ENCODE measurements around the gene TBC1D23.
"Not testable (repeated sequence)": the region's sequence is repeated elsewhere in the genome, so short reads cannot be mapped to it uniquely, and the experiment has no call there.

The TBC1D23 gene

DNA sequence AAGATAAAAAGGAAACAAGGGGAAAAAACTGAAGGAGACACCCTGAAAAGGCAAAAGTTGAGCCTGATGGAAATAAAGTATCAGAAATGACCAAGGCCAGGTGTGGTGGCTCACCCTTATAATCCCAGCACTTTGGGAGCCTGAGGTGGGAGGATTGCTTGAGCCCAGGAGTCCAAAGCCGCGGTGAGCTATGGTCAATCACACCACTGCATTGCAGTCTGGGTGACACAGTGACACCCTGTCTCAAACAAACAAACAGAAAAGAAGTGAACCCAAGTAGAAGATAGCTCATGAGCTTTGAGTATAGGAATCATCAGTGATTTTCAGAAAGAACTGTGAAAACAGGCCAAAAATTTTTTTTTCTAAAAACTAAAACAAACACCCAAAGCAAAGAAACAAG, 26.4 kb upstream of the TBC1D23 start:
- DNase-seq (ENCODE audit: low read depth) = no peak
- H3K4me3 ChIP-seq (ENCODE audit: control insufficient read depth, low read depth, low read length) = no peak overlapping the region

DNA sequence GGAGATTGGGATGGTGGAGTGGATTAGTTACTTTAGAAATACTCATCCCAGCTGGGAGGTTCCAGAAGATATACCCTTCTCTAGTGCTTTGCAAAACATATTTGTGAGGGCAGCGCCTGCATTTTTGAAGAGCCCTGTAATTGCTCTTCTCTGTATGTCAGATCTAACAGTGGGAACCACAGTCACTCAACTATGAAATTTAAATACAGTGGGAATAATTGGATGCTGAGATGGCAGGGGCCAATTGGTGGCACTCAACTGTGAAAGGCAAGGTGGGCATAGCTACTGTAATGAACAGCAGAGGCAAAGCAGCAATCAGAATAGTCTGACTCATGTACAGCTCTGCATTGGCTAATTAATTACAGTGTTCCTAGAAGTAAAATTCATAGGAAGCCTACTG, 22.2 kb upstream of the TBC1D23 start:
- H3K4me3 ChIP-seq (ENCODE audit: control insufficient read depth, low read depth, low read length) = no peak overlapping the region
- TF ChIP-seq CTCF (conservative IDR thresholded peaks at IDR 0.05; ENCODE audit: control insufficient read depth, insufficient read depth, low read depth, low read length) = no peak
- no peak for DNase-seq (ENCODE audit: low read depth)

More for the DNA sequence above, 26.4 kb upstream of the TBC1D23 start:
- TF ChIP-seq CTCF (conservative IDR thresholded peaks at IDR 0.05; ENCODE audit: control insufficient read depth, insufficient read depth, low read depth, low read length) = no peak

- not testable (repeated sequence) for DNase-seq (ENCODE audit: low read depth)
Observed at GRCh38 chr3:100242471-100242870, 18.3 kb upstream of the TBC1D23 start.

DNA sequence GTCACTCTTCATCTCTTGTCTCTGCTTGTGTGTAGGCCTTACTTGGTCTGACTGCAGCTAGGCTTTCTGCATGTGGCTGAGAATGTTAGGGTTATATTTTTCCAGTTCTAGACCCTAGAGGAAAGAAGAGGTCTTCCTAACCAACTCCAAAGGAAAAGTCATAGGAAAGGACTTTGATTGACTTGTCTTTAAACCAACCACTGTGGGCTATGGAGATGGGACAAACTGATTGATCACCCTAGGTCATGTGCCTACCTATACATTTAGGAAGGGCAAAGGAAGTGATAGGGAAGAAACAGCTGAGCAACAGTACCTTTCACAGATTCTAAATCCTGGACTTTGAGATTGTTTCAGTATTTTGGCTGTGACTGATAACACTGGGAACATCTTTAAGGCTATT, 16.5 kb upstream of the TBC1D23 start:
- no peak for TF ChIP-seq CTCF (conservative IDR thresholded peaks at IDR 0.05; ENCODE audit: control insufficient read depth, insufficient read depth, low read depth, low read length)
- no peak for DNase-seq (ENCODE audit: low read depth)
- H3K4me3 ChIP-seq (ENCODE audit: control insufficient read depth, low read depth, low read length) = no peak overlapping the region

More at GRCh38 chr3:100242471-100242870, 18.3 kb upstream of the TBC1D23 start:
- not testable (repeated sequence) for H3K4me3 ChIP-seq (ENCODE audit: control insufficient read depth, low read depth, low read length)

DNA sequence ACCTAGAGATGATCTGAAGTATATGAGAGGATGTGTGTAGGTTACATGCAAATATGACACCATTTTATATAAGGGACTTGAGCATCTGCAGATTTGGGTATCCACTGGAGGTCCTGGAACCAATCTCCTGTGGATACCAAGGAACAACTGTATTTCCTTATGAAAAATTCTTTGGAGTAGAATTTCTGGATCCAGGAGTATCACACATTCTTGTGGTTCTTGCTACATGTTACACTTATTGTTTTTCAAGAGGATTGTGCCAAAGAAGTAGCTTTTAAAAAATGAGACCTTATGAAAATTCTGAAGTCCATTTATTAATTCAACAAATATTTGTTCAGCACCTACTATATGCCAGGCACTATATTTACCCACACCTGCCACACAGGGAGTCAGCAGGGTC, 15.7 kb upstream of the TBC1D23 start:
- no peak overlapping the region for H3K4me3 ChIP-seq (ENCODE audit: control insufficient read depth, low read depth, low read length)
- TF ChIP-seq CTCF (conservative IDR thresholded peaks at IDR 0.05; ENCODE audit: control insufficient read depth, insufficient read depth, low read depth, low read length) = no peak
- no peak for DNase-seq (ENCODE audit: low read depth)

GRCh38 chr3:100245927-100246326, 14.9 kb upstream of the TBC1D23 start:
- peak; percentile 72 for DNase-seq (ENCODE audit: low read depth)
- TF ChIP-seq CTCF (conservative IDR thresholded peaks at IDR 0.05; ENCODE audit: control insufficient read depth, insufficient read depth, low read depth, low read length) = no peak
- no peak overlapping the region for H3K4me3 ChIP-seq (ENCODE audit: control insufficient read depth, low read depth, low read length)

DNA sequence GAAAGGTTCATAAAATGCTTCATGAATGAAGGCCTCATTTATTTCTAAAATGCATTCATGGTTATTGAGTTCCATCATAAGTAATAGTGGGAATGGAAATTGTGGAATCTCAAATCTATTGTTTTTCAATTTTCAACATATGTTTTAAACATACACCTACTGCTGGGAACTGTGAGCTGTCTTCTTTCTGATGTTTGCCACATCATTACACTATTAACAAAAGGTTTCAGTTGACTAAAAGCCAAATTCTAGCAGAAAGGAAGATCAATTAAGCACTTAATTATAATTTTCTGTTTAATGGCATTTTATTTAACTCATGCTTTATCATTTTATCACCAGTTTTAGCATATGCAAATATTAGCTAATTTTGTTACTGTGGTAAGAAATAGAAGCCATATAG, 13.8 kb upstream of the TBC1D23 start:
- DNase-seq (ENCODE audit: low read depth) = no peak
- TF ChIP-seq CTCF (conservative IDR thresholded peaks at IDR 0.05; ENCODE audit: control insufficient read depth, insufficient read depth, low read depth, low read length) = no peak

More for the DNA sequence above, 13.8 kb upstream of the TBC1D23 start:
- H3K4me3 ChIP-seq (ENCODE audit: control insufficient read depth, low read depth, low read length) = no peak overlapping the region

All from fibroblast of mammary gland (primary cell).